Lower leg skin (tissue), 3 donors: ENCODE data around the gene MGLL.

ENCODE experiments used
- CTCF ChIP-seq, 3 donors: fragments of 450-650 bp; IDR thresholded peaks; one replicate each; pipeline ENCODE4 v1.5.1; 2016; ENCODE audit warnings: antibody characterized with exemption in 3 of 3, mild to moderate bottlenecking in 3 of 3, moderate library complexity in 2 of 3
- POLR2A ChIP-seq, 2 donors: fragments of 450-650 bp; IDR thresholded peaks; one replicate each; pipeline ENCODE4 v1.6.1; 2016 to 2017; ENCODE audit warnings: antibody characterized with exemption in 2 of 2, mild to moderate bottlenecking in 1 of 2, moderate library complexity in 1 of 2

DNA sequence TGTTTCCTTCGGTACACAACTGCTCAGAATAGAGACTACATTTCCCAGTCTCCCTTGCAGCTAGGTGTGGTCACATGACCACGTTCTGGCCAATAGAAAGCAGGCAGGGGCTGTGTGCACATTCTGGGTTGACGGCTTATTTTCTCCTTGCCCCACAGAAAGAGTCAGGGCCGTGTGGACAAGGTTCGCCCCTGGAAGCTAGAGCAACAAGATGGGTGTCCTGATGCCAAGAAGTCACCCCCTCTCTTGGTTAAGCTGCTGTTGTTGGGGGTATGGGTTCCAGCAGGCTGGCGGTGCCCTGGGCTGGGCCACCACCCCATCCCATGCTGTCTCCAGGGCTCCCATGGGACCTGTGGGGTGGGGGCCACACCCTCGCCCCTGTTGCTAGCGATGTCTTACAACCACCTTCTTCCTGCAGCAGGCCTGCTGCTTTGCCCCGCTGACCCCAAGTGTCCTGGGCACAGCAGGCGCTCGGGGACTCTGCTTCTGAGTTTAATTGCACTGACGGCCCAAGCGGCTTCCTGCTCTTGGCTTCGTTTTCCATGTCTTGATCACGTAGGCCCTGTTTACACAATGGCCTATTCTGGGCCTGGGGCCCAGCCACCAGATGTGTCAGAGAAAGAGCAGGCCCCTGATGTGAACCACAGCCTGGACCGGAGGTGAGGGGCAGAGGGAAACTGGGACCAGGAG is 124.6 kb downstream of the MGLL start:
- no peak for TF ChIP-seq CTCF (IDR thresholded peaks at IDR 0.05)
- no peak for TF ChIP-seq POLR2A (IDR thresholded peaks at IDR 0.05)
